HepG2 (cell line): Measurements from ENCODE around the gene SULT2B1. TPM values are rescaled to one million over a fixed set of nuclear protein-coding genes. Genes with fewer than 3 reads are reported as not detected.

Source experiments
- BRCA1 ChIP-seq: sonication (generic); formaldehyde crosslinking; IDR thresholded peaks from 2 replicates; pipeline ENCODE4 v1.4.0; 2020; ENCODE audit warnings: missing genetic modification reagents
- CBX5 ChIP-seq: sonication (generic); formaldehyde crosslinking; IDR thresholded peaks from 2 replicates; pipeline ENCODE4 v1.4.0; 2020; ENCODE audit warnings: missing genetic modification reagents, borderline replicate concordance
- MYC ChIP-seq: sonication (generic); formaldehyde crosslinking; IDR thresholded peaks from 2 replicates; pipeline ENCODE4 v1.9.0; 2021; ENCODE audit warnings: missing genetic modification reagents, borderline replicate concordance
- RAD51 ChIP-seq: fragments of 450-650 bp; IDR thresholded peaks from 2 replicates; pipeline ENCODE4 v1.6.1; 2016; ENCODE audit warnings: borderline replicate concordance
- RELA ChIP-seq: sonication (generic); formaldehyde crosslinking; IDR thresholded peaks from 2 replicates; pipeline ENCODE4 v1.4.0; 2020; ENCODE audit warnings: missing genetic modification reagents
- RFXANK ChIP-seq: IDR thresholded peaks from 2 replicates; pipeline ENCODE4 v1.6.1; 2016
- SRY ChIP-seq: sonication (generic); formaldehyde crosslinking; IDR thresholded peaks from 2 replicates; pipeline ENCODE4 v1.8.0; 2022; ENCODE audit warnings: mild to moderate bottlenecking, missing genetic modification reagents
- TP53 ChIP-seq: sonication (generic); formaldehyde crosslinking; conservative IDR thresholded peaks from 2 replicates; pipeline ENCODE4 v1.4.0; 2020; ENCODE audit warnings: missing genetic modification reagents
- ZNF282 ChIP-seq: fragments of 450-650 bp; IDR thresholded peaks from 2 replicates; pipeline ENCODE4 v1.6.1; 2018; ENCODE audit not compliant: partially characterized antibody
- ZNF841 ChIP-seq: sonication (generic); formaldehyde crosslinking; IDR thresholded peaks from 2 replicates; pipeline ENCODE4 v1.8.1; 2023; ENCODE audit warnings: missing genetic modification reagents, borderline replicate concordance
- ZNF850 ChIP-seq: sonication (generic); formaldehyde crosslinking; conservative IDR thresholded peaks from 2 replicates; pipeline ENCODE4 v1.9.0; 2021; ENCODE audit warnings: mild to moderate bottlenecking, missing genetic modification reagents
- polyA plus RNA-seq, 8 experiments: library from polyadenylated mRNA; depleted of rRNA in 3 of 8; stranded (reverse) in 7 of 8; unstranded in 1 of 8; fragments of >200 nt; fragmentation: Illumina TruSeq in 4 of 8; extraction: Trizol in 4 of 8; gene quantifications; 2 replicates each; pipeline versions ENCODE4 v1.2.1 to v1.2.3, GENCODE V29; 2011 to 2016; ENCODE audit warnings: low read depth in 4 of 8, missing spikeins in 1 of 8, mixed read lengths in 1 of 8; ENCODE audit not compliant: insufficient read depth in 1 of 8
- total RNA-seq, 5 experiments: library from RNA; depleted of rRNA; stranded (reverse); fragments of >200 nt; fragmentation: Illumina TruSeq; extraction: Trizol; gene quantifications; 2 replicates each; pipeline ENCODE4 v1.2.3, GENCODE V29; 2016; ENCODE audit warnings: low read depth in 1 of 5
- TF ChIP-seq, protein P1 (sequence below): sonication (generic); formaldehyde crosslinking; IDR thresholded peaks from 2 replicates; pipeline ENCODE4 v1.5.1; 2020; ENCODE audit warnings: missing genetic modification reagents, mild to moderate bottlenecking, borderline replicate concordance
- TF ChIP-seq, protein P2 (sequence below): sonication (generic); formaldehyde crosslinking; IDR thresholded peaks from 2 replicates; pipeline ENCODE4 v1.4.0; 2020; ENCODE audit warnings: missing genetic modification reagents
- TF ChIP-seq, protein P3 (sequence below), 2 experiments: sonication (generic) in 1 of 2; formaldehyde crosslinking in 1 of 2; IDR thresholded peaks; 2 replicates each; pipeline versions ENCODE4 v1.6.1 to v1.9.0; 2014 to 2022; ENCODE audit warnings: antibody characterized with exemption in 1 of 2, borderline replicate concordance in 1 of 2, inconsistent platforms in 1 of 2, low read depth in 1 of 2, missing genetic modification reagents in 1 of 2
- TF ChIP-seq, protein P4 (sequence below): sonication (generic); formaldehyde crosslinking; IDR thresholded peaks from 2 replicates; pipeline ENCODE4 v1.4.0; 2020; ENCODE audit warnings: mild to moderate bottlenecking, missing genetic modification reagents

SULT2B1 gene
- total and polyA plus RNA-seq, 2 of the 13 experiments (the other 11 are each of a cell fraction or from before 2014, with no cell fraction given) = 0.13 TPM; not detected in 1

DNA sequence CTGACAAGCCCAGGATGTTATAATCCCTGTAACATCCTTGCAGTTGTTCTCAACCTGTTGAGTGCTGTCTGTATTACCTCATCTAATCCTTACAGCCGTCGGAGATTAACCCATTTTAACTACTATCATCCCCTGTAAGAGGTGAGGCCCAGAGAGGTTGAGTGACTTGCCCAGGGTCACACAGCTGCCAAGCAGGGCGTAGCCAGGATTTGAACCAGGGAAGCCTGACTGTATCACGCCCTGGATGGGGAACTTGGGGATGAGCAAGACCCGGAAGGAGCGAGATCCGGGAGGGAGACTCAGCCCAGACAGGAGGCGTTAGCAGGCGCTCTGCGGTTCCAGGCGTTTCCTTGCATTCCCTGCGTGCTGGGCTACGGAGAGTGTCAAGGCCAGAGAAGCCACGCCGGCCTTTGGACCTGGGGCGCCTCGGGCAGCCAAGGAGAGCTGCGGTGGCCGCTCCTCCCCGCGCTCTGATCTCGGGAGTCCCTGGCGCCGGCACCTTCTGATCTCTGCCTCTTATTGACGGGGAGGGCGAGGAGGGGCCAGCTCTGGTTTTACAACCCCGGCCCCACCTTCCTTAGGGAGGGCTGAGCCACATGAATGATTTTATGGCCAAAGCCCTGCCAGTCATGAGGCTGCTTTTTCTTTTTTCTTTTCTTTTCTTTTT, 6.2 kb downstream of the SULT2B1 start (continued):
- TF ChIP-seq, protein P1, sequence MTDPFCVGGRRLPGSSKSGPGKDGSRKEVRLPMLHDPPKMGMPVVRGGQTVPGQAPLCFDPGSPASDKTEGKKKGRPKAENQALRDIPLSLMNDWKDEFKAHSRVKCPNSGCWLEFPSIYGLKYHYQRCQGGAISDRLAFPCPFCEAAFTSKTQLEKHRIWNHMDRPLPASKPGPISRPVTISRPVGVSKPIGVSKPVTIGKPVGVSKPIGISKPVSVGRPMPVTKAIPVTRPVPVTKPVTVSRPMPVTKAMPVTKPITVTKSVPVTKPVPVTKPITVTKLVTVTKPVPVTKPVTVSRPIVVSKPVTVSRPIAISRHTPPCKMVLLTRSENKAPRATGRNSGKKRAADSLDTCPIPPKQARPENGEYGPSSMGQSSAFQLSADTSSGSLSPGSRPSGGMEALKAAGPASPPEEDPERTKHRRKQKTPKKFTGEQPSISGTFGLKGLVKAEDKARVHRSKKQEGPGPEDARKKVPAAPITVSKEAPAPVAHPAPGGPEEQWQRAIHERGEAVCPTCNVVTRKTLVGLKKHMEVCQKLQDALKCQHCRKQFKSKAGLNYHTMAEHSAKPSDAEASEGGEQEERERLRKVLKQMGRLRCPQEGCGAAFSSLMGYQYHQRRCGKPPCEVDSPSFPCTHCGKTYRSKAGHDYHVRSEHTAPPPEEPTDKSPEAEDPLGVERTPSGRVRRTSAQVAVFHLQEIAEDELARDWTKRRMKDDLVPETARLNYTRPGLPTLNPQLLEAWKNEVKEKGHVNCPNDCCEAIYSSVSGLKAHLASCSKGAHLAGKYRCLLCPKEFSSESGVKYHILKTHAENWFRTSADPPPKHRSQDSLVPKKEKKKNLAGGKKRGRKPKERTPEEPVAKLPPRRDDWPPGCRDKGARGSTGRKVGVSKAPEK (CRISPR knock-in tag) = no peak
- TF ChIP-seq RELA (no peak), TP53 (CRISPR knock-in tag) (no peak; the same call in 1 of the 2 replicates), CBX5 (peak; percentile 94; the same call in 1 of the 2 replicates), SRY (CRISPR knock-in tag) (peak; percentile 81), ZNF850 (CRISPR knock-in tag) (no peak), RFXANK (no peak; the same call in 1 of the 2 replicates), RAD51 (no peak), MYC (CRISPR knock-in tag) (peak; percentile 81; the same call in 1 of the 2 replicates), ZNF282 (no peak), BRCA1 (no peak), ZNF841 (no peak)
- TF ChIP-seq, protein P2, sequence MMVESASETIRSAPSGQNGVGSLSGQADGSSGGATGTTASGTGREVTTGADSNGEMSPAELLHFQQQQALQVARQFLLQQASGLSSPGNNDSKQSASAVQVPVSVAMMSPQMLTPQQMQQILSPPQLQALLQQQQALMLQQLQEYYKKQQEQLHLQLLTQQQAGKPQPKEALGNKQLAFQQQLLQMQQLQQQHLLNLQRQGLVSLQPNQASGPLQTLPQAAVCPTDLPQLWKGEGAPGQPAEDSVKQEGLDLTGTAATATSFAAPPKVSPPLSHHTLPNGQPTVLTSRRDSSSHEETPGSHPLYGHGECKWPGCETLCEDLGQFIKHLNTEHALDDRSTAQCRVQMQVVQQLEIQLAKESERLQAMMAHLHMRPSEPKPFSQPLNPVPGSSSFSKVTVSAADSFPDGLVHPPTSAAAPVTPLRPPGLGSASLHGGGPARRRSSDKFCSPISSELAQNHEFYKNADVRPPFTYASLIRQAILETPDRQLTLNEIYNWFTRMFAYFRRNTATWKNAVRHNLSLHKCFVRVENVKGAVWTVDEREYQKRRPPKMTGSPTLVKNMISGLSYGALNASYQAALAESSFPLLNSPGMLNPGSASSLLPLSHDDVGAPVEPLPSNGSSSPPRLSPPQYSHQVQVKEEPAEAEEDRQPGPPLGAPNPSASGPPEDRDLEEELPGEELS (CRISPR knock-in tag) = peak; percentile 81
- TF ChIP-seq, protein P3, sequence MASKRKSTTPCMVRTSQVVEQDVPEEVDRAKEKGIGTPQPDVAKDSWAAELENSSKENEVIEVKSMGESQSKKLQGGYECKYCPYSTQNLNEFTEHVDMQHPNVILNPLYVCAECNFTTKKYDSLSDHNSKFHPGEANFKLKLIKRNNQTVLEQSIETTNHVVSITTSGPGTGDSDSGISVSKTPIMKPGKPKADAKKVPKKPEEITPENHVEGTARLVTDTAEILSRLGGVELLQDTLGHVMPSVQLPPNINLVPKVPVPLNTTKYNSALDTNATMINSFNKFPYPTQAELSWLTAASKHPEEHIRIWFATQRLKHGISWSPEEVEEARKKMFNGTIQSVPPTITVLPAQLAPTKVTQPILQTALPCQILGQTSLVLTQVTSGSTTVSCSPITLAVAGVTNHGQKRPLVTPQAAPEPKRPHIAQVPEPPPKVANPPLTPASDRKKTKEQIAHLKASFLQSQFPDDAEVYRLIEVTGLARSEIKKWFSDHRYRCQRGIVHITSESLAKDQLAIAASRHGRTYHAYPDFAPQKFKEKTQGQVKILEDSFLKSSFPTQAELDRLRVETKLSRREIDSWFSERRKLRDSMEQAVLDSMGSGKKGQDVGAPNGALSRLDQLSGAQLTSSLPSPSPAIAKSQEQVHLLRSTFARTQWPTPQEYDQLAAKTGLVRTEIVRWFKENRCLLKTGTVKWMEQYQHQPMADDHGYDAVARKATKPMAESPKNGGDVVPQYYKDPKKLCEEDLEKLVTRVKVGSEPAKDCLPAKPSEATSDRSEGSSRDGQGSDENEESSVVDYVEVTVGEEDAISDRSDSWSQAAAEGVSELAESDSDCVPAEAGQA (IDR thresholded peaks at IDR 0.05; ENCODE audit: low read depth) = no peak
- TF ChIP-seq, protein P3 (CRISPR knock-in tag; IDR thresholded peaks at IDR 0.05; ENCODE audit: borderline replicate concordance) = no peak
- TF ChIP-seq, protein P4, sequence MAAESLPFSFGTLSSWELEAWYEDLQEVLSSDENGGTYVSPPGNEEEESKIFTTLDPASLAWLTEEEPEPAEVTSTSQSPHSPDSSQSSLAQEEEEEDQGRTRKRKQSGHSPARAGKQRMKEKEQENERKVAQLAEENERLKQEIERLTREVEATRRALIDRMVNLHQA = no peak
